Osteocyte (in vitro differentiated cells): ENCODE data around the gene DNAJC30. TPM values are rescaled to one million over a fixed set of nuclear protein-coding genes. Genes with fewer than 3 reads are reported as not detected.
"Not testable (repeated sequence)": the region's sequence is repeated elsewhere in the genome, so short reads cannot be mapped to it uniquely, and the experiment has no call there.

Experiments used
- DNase-seq: peaks from one replicate; pipeline ENCODE4 v3.0.0; 2021; ENCODE audit warnings: mixed read lengths; ENCODE audit not compliant: unreplicated experiment; ENCODE audit errors: extremely low spot score
- H3K27ac Mint-ChIP-seq: one replicate; pipeline ENCODE4 v1.8.0; 2021; ENCODE audit warnings: mild to moderate bottlenecking, mixed read lengths; ENCODE audit not compliant: unreplicated experiment
- H3K27me3 Mint-ChIP-seq: one replicate; pipeline ENCODE4 v1.8.0; 2021; ENCODE audit warnings: mixed read lengths; ENCODE audit not compliant: unreplicated experiment
- H3K36me3 Mint-ChIP-seq: one replicate; pipeline ENCODE4 v1.8.0; 2021; ENCODE audit warnings: mixed read lengths; ENCODE audit not compliant: unreplicated experiment
- H3K4me1 Mint-ChIP-seq: one replicate; pipeline ENCODE4 v1.8.0; 2021; ENCODE audit warnings: mixed read lengths; ENCODE audit not compliant: unreplicated experiment
- H3K4me3 Mint-ChIP-seq: one replicate; pipeline ENCODE4 v1.8.0; 2021; ENCODE audit warnings: mild to moderate bottlenecking, moderate library complexity, mixed read lengths; ENCODE audit not compliant: unreplicated experiment
- H3K9me3 Mint-ChIP-seq: one replicate; pipeline ENCODE4 v1.8.0; 2021; ENCODE audit warnings: mixed read lengths; ENCODE audit not compliant: unreplicated experiment
- CTCF ChIP-seq: fragments of 200-600 bp; sonication (generic); IDR thresholded peaks from 2 replicates; pipeline ENCODE4 v1.5.0; 2021; ENCODE audit warnings: antibody characterized with exemption, mild to moderate bottlenecking, moderate library complexity
- total RNA-seq: library from RNA; stranded (reverse); gene quantifications from 2 replicates; pipeline ENCODE4 v1.2.1, GENCODE V29; 2021

Gene DNAJC30
- total RNA-seq, 1 donor from 2014 or later, result 14.5 TPM

- H3K27ac Mint-ChIP-seq, result peak overlapping the region; percentile 95
- peak overlapping the region; percentile 95 for H3K4me3 Mint-ChIP-seq
- peaks cover 33% of the 10 kb centered on the region for H3K4me1 Mint-ChIP-seq
- no peak for TF ChIP-seq CTCF
- DNase-seq, result no peak
- no peaks in the 10 kb centered on the region for H3K27me3 Mint-ChIP-seq
- H3K36me3 Mint-ChIP-seq, result peaks cover 10% of the 10 kb centered on the region
- no peaks in the 10 kb centered on the region for H3K9me3 Mint-ChIP-seq
Observed at GRCh38 chr7:73682745-73683055, 553 bp downstream of the DNAJC30 start.

GRCh38 chr7:73681031-73681430 lies 2.2 kb downstream of the DNAJC30 start:
- H3K9me3 Mint-ChIP-seq, result no peaks in the 10 kb centered on the region
- no peak for DNase-seq

GRCh38 chr7:73680501-73680900 lies 2.8 kb downstream of the DNAJC30 start:
- no peak for DNase-seq
- no peak for TF ChIP-seq CTCF
- H3K27ac Mint-ChIP-seq, result no peak overlapping the region
- H3K27me3 Mint-ChIP-seq, result no peaks in the 10 kb centered on the region
- H3K4me1 Mint-ChIP-seq, result peaks cover 33% of the 10 kb centered on the region
- no peaks in the 10 kb centered on the region for H3K9me3 Mint-ChIP-seq
- H3K36me3 Mint-ChIP-seq, result peaks cover 10% of the 10 kb centered on the region
- peak overlapping the region; percentile 95 for H3K4me3 Mint-ChIP-seq

More at GRCh38 chr7:73681031-73681430, 2.2 kb downstream of the DNAJC30 start:
- Mint-ChIP-seq H3K4me1 (peaks cover 33% of the 10 kb centered on the region), H3K36me3 (peaks cover 10% of the 10 kb centered on the region), H3K4me3 (peak overlapping the region; percentile 95), H3K27me3 (no peaks in the 10 kb centered on the region), H3K27ac (no peak overlapping the region)
- TF ChIP-seq CTCF, result no peak

GRCh38 chr7:73679709-73680108 lies 3.5 kb downstream of the DNAJC30 start:
- no peak for DNase-seq
- no peaks in the 10 kb centered on the region for H3K9me3 Mint-ChIP-seq
- H3K4me1 Mint-ChIP-seq, result peaks cover 33% of the 10 kb centered on the region
- no peak for TF ChIP-seq CTCF
- H3K27me3 Mint-ChIP-seq, result no peaks in the 10 kb centered on the region
- no peak overlapping the region for H3K4me3 Mint-ChIP-seq
- no peak overlapping the region for H3K27ac Mint-ChIP-seq
- peaks cover 10% of the 10 kb centered on the region for H3K36me3 Mint-ChIP-seq

GRCh38 chr7:73678862-73679261 lies 4.4 kb downstream of the DNAJC30 start:
- Mint-ChIP-seq H3K9me3 (no peaks in the 10 kb centered on the region), H3K4me1 (peaks cover 29% of the 10 kb centered on the region), H3K27me3 (no peaks in the 10 kb centered on the region), H3K27ac (no peak overlapping the region), H3K4me3 (no peak overlapping the region), H3K36me3 (peaks cover 10% of the 10 kb centered on the region)
- no peak for TF ChIP-seq CTCF
- DNase-seq, result no peak

GRCh38 chr7:73676062-73676461 lies 7.2 kb downstream of the DNAJC30 start:
- H3K27me3 Mint-ChIP-seq, H3K27ac Mint-ChIP-seq, H3K4me3 Mint-ChIP-seq, DNase-seq, H3K9me3 Mint-ChIP-seq: not testable (repeated sequence)
- peaks cover 13% of the 10 kb centered on the region for H3K4me1 Mint-ChIP-seq
- H3K36me3 Mint-ChIP-seq, result peaks cover 14% of the 10 kb centered on the region
